Gastrocnemius medialis (tissue), 4 donors: ENCODE measurements around the gene GALNTL6. TPM values are rescaled to one million over a fixed set of nuclear protein-coding genes. Genes with fewer than 3 reads are reported as not detected.

ENCODE experiments used
- ATAC-seq, 2 donors: fragments of 150-250 bp; one replicate each; pipeline ENCODE4 v1.9.1; 2016
- DNase-seq, 2 donors: peaks; one replicate each; pipeline ENCODE4 v3.0.0-alpha.2; 2019
- H3K27ac ChIP-seq, 4 donors: fragments of 200-600 bp; sonication (generic); 1 replicate in 1 of 4; 2 replicates in 3 of 4; pipeline ENCODE4 v1.5.1; 2016 to 2018; ENCODE audit warnings: mild to moderate bottlenecking in 2 of 4, moderate library complexity in 1 of 4
- H3K27me3 ChIP-seq, 3 donors: fragments of 200-600 bp; sonication (generic) in 2 of 3; 1 replicate in 1 of 3; 2 replicates in 2 of 3; pipeline versions ENCODE4 v1.5.1 to v1.6.0; 2016 to 2019; ENCODE audit warnings: mild to moderate bottlenecking in 1 of 3, moderate library complexity in 1 of 3
- H3K36me3 ChIP-seq, 2 donors: fragments of 200-600 bp; sonication (generic) in 1 of 2; one replicate each; pipeline ENCODE4 v1.5.1; 2017 to 2018
- H3K4me1 ChIP-seq, 2 donors: fragments of 200-600 bp; sonication (generic) in 1 of 2; one replicate each; pipeline ENCODE4 v1.5.1; 2016 to 2017; ENCODE audit warnings: mild to moderate bottlenecking in 2 of 2
- H3K4me3 ChIP-seq, 4 donors: fragments of 200-600 bp; sonication (generic) in 3 of 4; 1 replicate in 1 of 4; 2 replicates in 3 of 4; pipeline ENCODE4 v1.5.1; 2016 to 2019; ENCODE audit warnings: mild to moderate bottlenecking in 2 of 4
- H3K9me3 ChIP-seq, 3 donors: fragments of 200-600 bp; sonication (generic) in 2 of 3; 1 replicate in 1 of 3; 2 replicates in 2 of 3; pipeline ENCODE4 v1.5.1; 2016 to 2019
- POLR2A ChIP-seq, 2 donors: fragments of 450-650 bp; IDR thresholded peaks; one replicate each; pipeline ENCODE4 v1.6.1; 2017; ENCODE audit warnings: antibody characterized with exemption in 2 of 2, mild to moderate bottlenecking in 2 of 2, moderate library complexity in 2 of 2
- in situ Hi-C, 4 donors: fragments of 200-750 bp; cut with MboI; loops; one replicate each; pipeline versions ENCODE4 v1.15.0 to v1.8.0; 2017; ENCODE audit warnings: low sequenced_read_pairs in 4 of 4
- intact Hi-C: fragments of 100-400 bp; cut with DNase I; formaldehyde crosslinking; loops from one replicate; pipeline ENCODE4 v1.15.1; 2023; ENCODE audit warnings: low total_unique reads
- total RNA-seq, 4 donors: library from RNA; depleted of rRNA; stranded (reverse); fragments of >200 nt; gene quantifications; one replicate each; pipeline versions ENCODE4 v1.1.0 to v1.2.3, GENCODE V29; 2016
- TF ChIP-seq, protein P1 (sequence below), 5 experiments: fragments of 450-650 bp in 3 of 5; fragments of 200-600 bp in 2 of 5; sonication (generic) in 2 of 5; IDR thresholded peaks in 4 of 5; conservative IDR thresholded peaks in 1 of 5; 1 replicate in 4 of 5; 2 replicates in 1 of 5; pipeline ENCODE4 v1.5.1; 2016 to 2019; ENCODE audit warnings: antibody characterized with exemption in 5 of 5, mild to moderate bottlenecking in 3 of 5, moderate library complexity in 3 of 5

The GALNTL6 gene
- total RNA-seq, 4 donors from 2014 or later = not detected

DNA sequence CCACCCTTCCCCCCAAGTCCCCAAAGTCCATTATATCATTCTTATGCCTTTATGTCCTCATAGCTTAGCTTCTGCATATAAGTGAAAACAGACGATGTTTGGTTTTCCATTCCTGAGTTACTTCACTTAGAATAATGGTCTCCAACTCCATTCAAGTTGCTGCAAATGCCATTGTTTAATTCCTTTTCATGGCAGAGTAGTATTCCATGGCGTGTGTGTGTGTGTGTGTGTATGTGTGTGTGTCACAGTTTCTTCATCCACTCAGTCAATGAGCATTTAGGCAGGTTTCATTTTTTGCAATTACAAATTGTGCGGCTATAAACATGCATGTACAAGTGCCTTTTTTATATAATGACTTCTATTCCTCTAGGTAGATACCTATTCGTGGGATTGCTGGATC, 1248.0 kb downstream of the GALNTL6 start:
- DNase-seq (no peak), ATAC-seq (no peak)
- no peaks in the 10 kb centered on the region for H3K9me3 ChIP-seq
- TF ChIP-seq, protein P1, sequence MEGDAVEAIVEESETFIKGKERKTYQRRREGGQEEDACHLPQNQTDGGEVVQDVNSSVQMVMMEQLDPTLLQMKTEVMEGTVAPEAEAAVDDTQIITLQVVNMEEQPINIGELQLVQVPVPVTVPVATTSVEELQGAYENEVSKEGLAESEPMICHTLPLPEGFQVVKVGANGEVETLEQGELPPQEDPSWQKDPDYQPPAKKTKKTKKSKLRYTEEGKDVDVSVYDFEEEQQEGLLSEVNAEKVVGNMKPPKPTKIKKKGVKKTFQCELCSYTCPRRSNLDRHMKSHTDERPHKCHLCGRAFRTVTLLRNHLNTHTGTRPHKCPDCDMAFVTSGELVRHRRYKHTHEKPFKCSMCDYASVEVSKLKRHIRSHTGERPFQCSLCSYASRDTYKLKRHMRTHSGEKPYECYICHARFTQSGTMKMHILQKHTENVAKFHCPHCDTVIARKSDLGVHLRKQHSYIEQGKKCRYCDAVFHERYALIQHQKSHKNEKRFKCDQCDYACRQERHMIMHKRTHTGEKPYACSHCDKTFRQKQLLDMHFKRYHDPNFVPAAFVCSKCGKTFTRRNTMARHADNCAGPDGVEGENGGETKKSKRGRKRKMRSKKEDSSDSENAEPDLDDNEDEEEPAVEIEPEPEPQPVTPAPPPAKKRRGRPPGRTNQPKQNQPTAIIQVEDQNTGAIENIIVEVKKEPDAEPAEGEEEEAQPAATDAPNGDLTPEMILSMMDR (IDR thresholded peaks at IDR 0.05 in 4 of 5, conservative IDR thresholded peaks at IDR 0.05 in 1 of 5) = no peak
- TF ChIP-seq POLR2A (IDR thresholded peaks at IDR 0.05) = no peak
- no peaks in the 10 kb centered on the region for H3K36me3 ChIP-seq
- intact Hi-C loops = no loop called here
- no peaks in the 10 kb centered on the region for H3K4me1 ChIP-seq
- no peak overlapping the region for H3K4me3 ChIP-seq
- no peak overlapping the region for H3K27ac ChIP-seq
- no peaks in the 10 kb centered on the region for H3K27me3 ChIP-seq
- in situ Hi-C loops = no loop called here

DNA sequence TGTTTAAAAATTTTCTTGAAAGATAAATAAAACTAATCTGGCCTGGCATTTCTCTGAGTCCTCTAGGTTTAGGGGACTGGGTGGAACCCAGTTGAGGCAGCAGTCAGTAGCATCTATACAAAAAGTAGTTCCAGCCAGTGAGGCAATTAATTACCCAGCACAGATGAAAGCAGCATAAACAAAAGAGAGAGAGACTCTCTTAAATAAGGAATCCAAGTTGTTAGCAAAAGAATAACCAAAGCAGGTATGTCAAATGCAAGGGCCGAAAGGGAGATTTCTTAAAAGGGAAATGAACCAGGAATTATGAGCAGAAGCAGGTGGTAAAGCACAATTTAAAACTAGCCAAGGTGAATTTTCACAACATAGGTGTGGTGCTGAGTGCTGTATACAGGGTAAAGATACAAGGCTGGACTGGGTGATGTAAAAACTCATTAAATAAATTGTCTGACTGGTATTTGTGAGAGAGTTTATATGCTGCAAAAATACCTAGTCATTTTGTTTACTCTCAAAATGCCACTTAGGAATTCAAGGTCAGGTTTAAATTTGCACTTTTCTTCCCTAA, 1260.8 kb downstream of the GALNTL6 start:
- Histone ChIP-seq H3K9me3 (peaks cover 0 to 3% (median 0%) of the 10 kb centered on the region in 3 donors), H3K27ac (no peak overlapping the region), H3K4me3 (no peak overlapping the region), H3K4me1 (no peaks in the 10 kb centered on the region), H3K36me3 (no peaks in the 10 kb centered on the region), H3K27me3 (no peaks in the 10 kb centered on the region)
- intact Hi-C loops = no loop called here
- DNase-seq (no peak), ATAC-seq (no peak)
- TF ChIP-seq, protein P1 (IDR thresholded peaks at IDR 0.05 in 4 of 5, conservative IDR thresholded peaks at IDR 0.05 in 1 of 5) = no peak
- TF ChIP-seq POLR2A (IDR thresholded peaks at IDR 0.05) = no peak
- in situ Hi-C loops = no loop called here

DNA sequence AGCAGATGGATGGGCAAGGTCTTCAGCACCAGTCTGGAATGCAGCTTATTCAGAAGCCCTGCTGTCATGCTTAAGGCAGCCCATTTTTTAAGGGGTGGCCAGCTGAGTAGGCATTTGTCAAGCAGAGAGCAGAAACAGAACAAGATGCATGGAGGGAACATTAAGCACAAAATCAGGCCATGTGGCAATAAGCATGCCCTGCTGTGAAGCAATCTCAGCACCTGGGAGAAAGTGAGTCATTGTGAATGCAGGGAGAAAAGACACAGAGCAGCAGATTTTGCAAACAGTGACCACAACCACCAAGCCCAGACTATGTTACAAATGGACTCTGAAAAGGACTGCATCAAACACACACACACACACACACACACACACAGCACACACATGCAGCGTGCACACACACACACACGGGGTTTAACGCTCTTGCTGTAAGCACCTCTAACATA, 1261.3 kb downstream of the GALNTL6 start:
- H3K27ac ChIP-seq = no peak overlapping the region
- ATAC-seq (peak; percentile 66 to 76), DNase-seq (peak; percentile 9 to 35)
- no peak for TF ChIP-seq POLR2A (IDR thresholded peaks at IDR 0.05)
- TF ChIP-seq, protein P1 (IDR thresholded peaks at IDR 0.05 in 4 of 5, conservative IDR thresholded peaks at IDR 0.05 in 1 of 5) = no peak
- H3K4me1 ChIP-seq = no peaks in the 10 kb centered on the region
- peaks cover 0 to 3% (median 0%) of the 10 kb centered on the region in 3 donors for H3K9me3 ChIP-seq
- in situ Hi-C loops (no loop called here), intact Hi-C loops (no loop called here)
- H3K4me3 ChIP-seq = no peak overlapping the region
- H3K27me3 ChIP-seq = no peaks in the 10 kb centered on the region
- H3K36me3 ChIP-seq = no peaks in the 10 kb centered on the region

DNA sequence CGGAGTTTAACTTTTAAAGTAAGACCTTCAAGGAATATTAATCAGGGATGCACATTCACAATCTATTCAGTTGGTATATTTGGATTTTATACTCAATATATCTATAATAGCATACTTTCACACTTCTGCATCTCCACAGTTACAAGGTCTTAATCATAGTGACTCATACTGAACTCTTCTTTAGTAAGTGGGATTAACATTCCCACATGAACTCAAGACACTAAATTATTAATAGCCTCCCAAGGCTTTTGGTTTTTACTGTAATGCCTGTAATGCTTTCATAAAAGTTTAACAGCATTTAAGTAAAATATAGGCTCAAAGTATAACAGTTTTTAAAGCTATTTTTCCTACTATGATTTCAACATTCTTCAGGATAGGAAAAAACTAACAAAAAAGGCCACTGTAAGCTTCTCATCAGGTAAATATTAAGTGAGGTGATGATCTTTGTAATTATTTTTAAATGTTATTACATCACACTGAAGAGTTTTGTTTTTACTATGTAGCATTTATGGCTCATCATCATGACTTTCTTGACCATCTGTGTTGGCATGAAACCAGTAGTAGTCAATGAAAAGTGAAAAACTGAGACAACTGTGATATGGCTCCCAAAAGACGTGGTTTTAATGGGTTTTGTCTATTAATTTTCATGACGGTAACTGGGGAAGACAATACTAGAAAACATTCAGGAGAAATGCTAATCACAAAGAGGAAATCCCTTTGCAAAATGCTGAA, 1263.9 kb downstream of the GALNTL6 start:
- in situ Hi-C loops = no loop called here

More for the DNA sequence above, 1263.9 kb downstream of the GALNTL6 start:
- H3K9me3 ChIP-seq = no peaks in the 10 kb centered on the region
- H3K4me1 ChIP-seq = no peaks in the 10 kb centered on the region
- no peaks in the 10 kb centered on the region for H3K27me3 ChIP-seq
- H3K36me3 ChIP-seq = no peaks in the 10 kb centered on the region
- no peak overlapping the region for H3K27ac ChIP-seq
- no peak for ATAC-seq
- TF ChIP-seq, protein P1 (IDR thresholded peaks at IDR 0.05 in 4 of 5, conservative IDR thresholded peaks at IDR 0.05 in 1 of 5) = no peak
- no peak for TF ChIP-seq POLR2A (IDR thresholded peaks at IDR 0.05)
- H3K4me3 ChIP-seq = no peak overlapping the region
- DNase-seq = no peak
- intact Hi-C loops = no loop called here
